DOHH2 (cell line): ENCODE measurements around the gene COL5A1.

Experiments used
- H3F3A ChIP-seq: fragments of 200-600 bp; sonication (generic), shearing (Covaris generic); 2 replicates; pipeline ENCODE4 v1.6.0; 2016; ENCODE audit warnings: antibody characterized with exemption, mild to moderate bottlenecking; ENCODE audit not compliant: control insufficient read depth, insufficient read depth
- H3K27ac ChIP-seq: fragments of 200-600 bp; sonication (generic); 2 replicates; pipeline ENCODE4 v1.5.1; 2014; ENCODE audit warnings: low read depth, mild to moderate bottlenecking, low read length, moderate library complexity
- H3K27me3 ChIP-seq: fragments of 200-600 bp; sonication (generic); 2 replicates; pipeline ENCODE4 v1.6.1; 2014; ENCODE audit warnings: mild to moderate bottlenecking, low read length, mixed read lengths; ENCODE audit not compliant: control insufficient read depth
- H3K36me3 ChIP-seq: fragments of 200-600 bp; sonication (generic); 2 replicates; pipeline ENCODE4 v1.6.1; 2014; ENCODE audit warnings: mild to moderate bottlenecking, low read length, moderate library complexity, mixed read lengths; ENCODE audit not compliant: control insufficient read depth
- H3K4me1 ChIP-seq: fragments of 200-600 bp; sonication (generic); 2 replicates; pipeline ENCODE4 v1.6.1; 2014; ENCODE audit warnings: mild to moderate bottlenecking, low read length, mixed read lengths; ENCODE audit not compliant: control insufficient read depth
- H3K4me2 ChIP-seq: fragments of 200-600 bp; sonication (generic); 2 replicates; pipeline ENCODE4 v1.6.0; 2014; ENCODE audit warnings: mild to moderate bottlenecking, low read length, moderate library complexity
- H3K4me3 ChIP-seq: fragments of 200-600 bp; sonication (generic); 2 replicates; pipeline ENCODE4 v1.5.1; 2014; ENCODE audit warnings: mild to moderate bottlenecking, low read length, mixed read lengths
- H3K79me2 ChIP-seq: fragments of 200-600 bp; sonication (generic); 2 replicates; pipeline ENCODE4 v1.6.1; 2014; ENCODE audit warnings: mild to moderate bottlenecking, low read length, mixed read lengths; ENCODE audit not compliant: control insufficient read depth
- H3K9me2 ChIP-seq: fragments of 200-600 bp; sonication (generic); replicated peaks from 2 replicates; pipeline ENCODE4 v1.6.1; 2014; ENCODE audit warnings: mild to moderate bottlenecking, low read length, mixed read lengths; ENCODE audit not compliant: control insufficient read depth
- H3K9me3 ChIP-seq: fragments of 200-600 bp; sonication (generic); 2 replicates; pipeline ENCODE4 v1.6.1; 2014; ENCODE audit warnings: antibody characterized with exemption, low read length, mixed read lengths; ENCODE audit not compliant: control insufficient read depth, insufficient read depth
- H4K20me1 ChIP-seq: fragments of 200-600 bp; sonication (generic); 2 replicates; pipeline ENCODE4 v1.6.0; 2014; ENCODE audit warnings: low read depth, mild to moderate bottlenecking, antibody characterized with exemption, low read length, moderate library complexity; ENCODE audit not compliant: control insufficient read depth, insufficient read depth
- EZH2phosphoT487 ChIP-seq: fragments of 200-600 bp; sonication (generic); IDR thresholded peaks from 2 replicates; pipeline ENCODE4 v1.6.1; 2017; ENCODE audit warnings: borderline replicate concordance, mild to moderate bottlenecking, antibody characterized with exemption, low read length, moderate library complexity, mixed read lengths
- TF ChIP-seq, protein P1 (sequence below): fragments of 200-600 bp; sonication (generic); IDR thresholded peaks from one replicate; pipeline ENCODE4 v1.5.1; 2014; ENCODE audit warnings: antibody characterized with exemption, mild to moderate bottlenecking, low read depth, low read length; ENCODE audit not compliant: poor library complexity, severe bottlenecking

Gene COL5A1

DNA sequence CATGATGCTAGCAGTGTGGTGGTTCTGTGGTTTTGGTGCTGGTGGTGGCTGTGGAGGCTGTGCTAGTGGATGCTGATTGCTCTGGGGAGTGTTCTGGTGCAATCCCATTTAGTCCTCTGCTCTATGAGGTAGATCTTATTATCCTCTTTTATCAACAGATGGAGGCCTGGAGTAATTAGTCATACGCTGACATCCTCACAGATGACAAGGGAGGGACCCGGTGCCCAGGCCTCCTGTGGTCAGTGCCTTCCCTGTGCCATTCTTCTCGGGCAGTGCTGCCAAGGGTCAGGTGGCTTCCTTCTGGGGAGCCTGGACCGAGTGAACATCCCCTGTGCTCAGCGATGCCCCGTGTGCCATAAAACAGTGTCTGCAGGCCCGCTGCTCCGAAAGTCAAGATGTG, 74.5 kb downstream of the COL5A1 start:
- Histone ChIP-seq H3K27ac (no peak overlapping the region), H3K27me3 (no peaks in the 10 kb centered on the region), H3K9me2 (no peaks in the 10 kb centered on the region), H4K20me1 (no peaks in the 10 kb centered on the region), H3F3A (peaks cover 3% of the 10 kb centered on the region; the same call in 1 of the 2 replicates), H3K9me3 (peaks cover 28% of the 10 kb centered on the region), H3K79me2 (no peaks in the 10 kb centered on the region), H3K4me3 (no peak overlapping the region), H3K4me1 (no peaks in the 10 kb centered on the region), H3K36me3 (no peaks in the 10 kb centered on the region), H3K4me2 (no peak overlapping the region)
- TF ChIP-seq EZH2phosphoT487 = no peak
- TF ChIP-seq, protein P1, sequence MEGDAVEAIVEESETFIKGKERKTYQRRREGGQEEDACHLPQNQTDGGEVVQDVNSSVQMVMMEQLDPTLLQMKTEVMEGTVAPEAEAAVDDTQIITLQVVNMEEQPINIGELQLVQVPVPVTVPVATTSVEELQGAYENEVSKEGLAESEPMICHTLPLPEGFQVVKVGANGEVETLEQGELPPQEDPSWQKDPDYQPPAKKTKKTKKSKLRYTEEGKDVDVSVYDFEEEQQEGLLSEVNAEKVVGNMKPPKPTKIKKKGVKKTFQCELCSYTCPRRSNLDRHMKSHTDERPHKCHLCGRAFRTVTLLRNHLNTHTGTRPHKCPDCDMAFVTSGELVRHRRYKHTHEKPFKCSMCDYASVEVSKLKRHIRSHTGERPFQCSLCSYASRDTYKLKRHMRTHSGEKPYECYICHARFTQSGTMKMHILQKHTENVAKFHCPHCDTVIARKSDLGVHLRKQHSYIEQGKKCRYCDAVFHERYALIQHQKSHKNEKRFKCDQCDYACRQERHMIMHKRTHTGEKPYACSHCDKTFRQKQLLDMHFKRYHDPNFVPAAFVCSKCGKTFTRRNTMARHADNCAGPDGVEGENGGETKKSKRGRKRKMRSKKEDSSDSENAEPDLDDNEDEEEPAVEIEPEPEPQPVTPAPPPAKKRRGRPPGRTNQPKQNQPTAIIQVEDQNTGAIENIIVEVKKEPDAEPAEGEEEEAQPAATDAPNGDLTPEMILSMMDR = no peak

- Histone ChIP-seq H3F3A (peaks cover 3% of the 10 kb centered on the region; the same call in 1 of the 2 replicates), H3K79me2 (no peaks in the 10 kb centered on the region), H3K27ac (no peak overlapping the region), H3K4me2 (no peak overlapping the region), H3K36me3 (no peaks in the 10 kb centered on the region), H3K9me2 (no peaks in the 10 kb centered on the region), H3K9me3 (peaks cover 21% of the 10 kb centered on the region), H3K4me3 (no peak overlapping the region), H3K4me1 (no peaks in the 10 kb centered on the region), H3K27me3 (no peaks in the 10 kb centered on the region), H4K20me1 (no peaks in the 10 kb centered on the region)
- no peak for TF ChIP-seq EZH2phosphoT487
- TF ChIP-seq, protein P1 = no peak
Measured at GRCh38 chr9:134717056-134717455, 75.5 kb downstream of the COL5A1 start.

GRCh38 chr9:134717924-134718645, 76.5 kb downstream of the COL5A1 start:
- TF ChIP-seq EZH2phosphoT487 = no peak
- TF ChIP-seq, protein P1 = no peak
- no peak overlapping the region for H3K4me2 ChIP-seq
- no peaks in the 10 kb centered on the region for H3K79me2 ChIP-seq
- H3K36me3 ChIP-seq = no peaks in the 10 kb centered on the region
- no peaks in the 10 kb centered on the region for H3K27me3 ChIP-seq
- no peaks in the 10 kb centered on the region for H3F3A ChIP-seq
- peaks cover 15% of the 10 kb centered on the region for H3K9me3 ChIP-seq
- H4K20me1 ChIP-seq = no peaks in the 10 kb centered on the region
- H3K4me3 ChIP-seq = no peak overlapping the region
- no peaks in the 10 kb centered on the region for H3K9me2 ChIP-seq
- no peak overlapping the region for H3K27ac ChIP-seq
- H3K4me1 ChIP-seq = no peaks in the 10 kb centered on the region
